WERI-Rb-1 (cell line): Measurements from ENCODE around the gene SLCO1B1.
"Not testable (repeated sequence)": the region's sequence is repeated elsewhere in the genome, so short reads cannot be mapped to it uniquely, and the experiment has no call there.

Experiments
- DNase-seq: peaks from one replicate; pipeline ENCODE4 v3.0.0-alpha.2; 2020
- H3K27ac ChIP-seq: fragments of 250-450 bp; sonication (Bioruptor Pico); 2 replicates; pipeline ENCODE4 v1.5.1; 2020; ENCODE audit warnings: mild to moderate bottlenecking, moderate library complexity
- H3K27me3 ChIP-seq: fragments of 250-450 bp; sonication (Bioruptor Pico); 2 replicates; pipeline ENCODE4 v1.5.1; 2021; ENCODE audit warnings: mild to moderate bottlenecking, low read depth, moderate library complexity; ENCODE audit not compliant: insufficient read depth, severe bottlenecking
- H3K36me3 ChIP-seq: fragments of 250-450 bp; sonication (Bioruptor Pico); 2 replicates; pipeline ENCODE4 v1.5.1; 2020; ENCODE audit warnings: mild to moderate bottlenecking, moderate library complexity
- H3K4me3 ChIP-seq: 2 replicates; pipeline ENCODE4 v1.5.1; 2011; ENCODE audit warnings: low read depth, mild to moderate bottlenecking, control low read depth, low read length
- H3K9me3 ChIP-seq: fragments of 250-450 bp; sonication (Bioruptor Pico); 2 replicates; pipeline ENCODE4 v1.5.1; 2021; ENCODE audit warnings: mild to moderate bottlenecking, moderate library complexity; ENCODE audit not compliant: severe bottlenecking
- TF ChIP-seq, protein P1 (sequence below): IDR thresholded peaks from 2 replicates; pipeline ENCODE4 v1.5.1; 2011; ENCODE audit warnings: low read depth, mild to moderate bottlenecking, control low read depth, inconsistent platforms, low read length

The SLCO1B1 gene

DNA sequence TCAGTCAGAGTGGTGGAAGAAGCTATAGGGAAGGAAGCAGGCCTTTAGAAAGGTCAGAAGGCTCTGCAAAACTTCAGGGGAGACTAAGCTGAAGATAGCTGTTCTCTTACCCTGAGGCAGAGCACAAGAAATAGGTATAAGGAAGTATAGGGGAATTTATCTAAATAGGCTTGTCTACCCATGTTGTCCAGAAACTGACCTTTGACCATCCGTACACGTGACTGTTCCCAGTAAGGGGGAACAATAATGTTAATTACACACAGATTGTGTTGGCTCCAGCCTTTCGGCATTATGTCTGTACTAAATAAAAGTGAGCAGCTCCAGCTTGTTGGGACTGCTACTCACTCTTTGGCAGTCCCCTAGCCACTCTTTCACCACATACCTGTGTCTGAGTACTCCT lies 59.0 kb downstream of the SLCO1B1 start:
- Histone ChIP-seq H3K4me3 (no peak overlapping the region), H3K36me3 (no peaks in the 10 kb centered on the region), H3K9me3 (no peaks in the 10 kb centered on the region), H3K27ac (no peak overlapping the region), H3K27me3 (no peaks in the 10 kb centered on the region)
- DNase-seq = no peak
- TF ChIP-seq, protein P1, sequence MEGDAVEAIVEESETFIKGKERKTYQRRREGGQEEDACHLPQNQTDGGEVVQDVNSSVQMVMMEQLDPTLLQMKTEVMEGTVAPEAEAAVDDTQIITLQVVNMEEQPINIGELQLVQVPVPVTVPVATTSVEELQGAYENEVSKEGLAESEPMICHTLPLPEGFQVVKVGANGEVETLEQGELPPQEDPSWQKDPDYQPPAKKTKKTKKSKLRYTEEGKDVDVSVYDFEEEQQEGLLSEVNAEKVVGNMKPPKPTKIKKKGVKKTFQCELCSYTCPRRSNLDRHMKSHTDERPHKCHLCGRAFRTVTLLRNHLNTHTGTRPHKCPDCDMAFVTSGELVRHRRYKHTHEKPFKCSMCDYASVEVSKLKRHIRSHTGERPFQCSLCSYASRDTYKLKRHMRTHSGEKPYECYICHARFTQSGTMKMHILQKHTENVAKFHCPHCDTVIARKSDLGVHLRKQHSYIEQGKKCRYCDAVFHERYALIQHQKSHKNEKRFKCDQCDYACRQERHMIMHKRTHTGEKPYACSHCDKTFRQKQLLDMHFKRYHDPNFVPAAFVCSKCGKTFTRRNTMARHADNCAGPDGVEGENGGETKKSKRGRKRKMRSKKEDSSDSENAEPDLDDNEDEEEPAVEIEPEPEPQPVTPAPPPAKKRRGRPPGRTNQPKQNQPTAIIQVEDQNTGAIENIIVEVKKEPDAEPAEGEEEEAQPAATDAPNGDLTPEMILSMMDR = no peak

DNA sequence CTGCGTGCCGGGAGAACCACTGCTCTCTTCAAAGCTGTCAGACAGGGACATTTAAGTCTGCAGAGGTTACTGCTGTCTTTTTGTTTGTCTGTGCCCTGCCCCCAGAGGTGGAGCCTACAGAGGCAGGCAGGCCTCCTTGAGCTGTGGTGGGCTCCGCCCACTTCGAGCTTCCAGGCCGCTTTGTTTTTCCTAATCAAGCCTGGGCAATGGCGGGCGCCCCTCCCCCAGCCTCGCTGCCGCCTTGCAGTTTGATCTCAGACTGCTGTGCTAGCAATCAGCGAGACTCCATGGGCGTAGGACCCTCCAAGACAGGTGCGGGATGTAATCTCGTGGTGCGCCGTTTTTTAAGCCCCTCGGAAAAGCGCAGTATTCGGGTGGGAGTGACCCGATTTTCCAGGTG lies 83.4 kb downstream of the SLCO1B1 start:
- H3K36me3 ChIP-seq, H3K9me3 ChIP-seq, H3K27me3 ChIP-seq, H3K27ac ChIP-seq, H3K4me3 ChIP-seq, DNase-seq: not testable (repeated sequence)

DNA sequence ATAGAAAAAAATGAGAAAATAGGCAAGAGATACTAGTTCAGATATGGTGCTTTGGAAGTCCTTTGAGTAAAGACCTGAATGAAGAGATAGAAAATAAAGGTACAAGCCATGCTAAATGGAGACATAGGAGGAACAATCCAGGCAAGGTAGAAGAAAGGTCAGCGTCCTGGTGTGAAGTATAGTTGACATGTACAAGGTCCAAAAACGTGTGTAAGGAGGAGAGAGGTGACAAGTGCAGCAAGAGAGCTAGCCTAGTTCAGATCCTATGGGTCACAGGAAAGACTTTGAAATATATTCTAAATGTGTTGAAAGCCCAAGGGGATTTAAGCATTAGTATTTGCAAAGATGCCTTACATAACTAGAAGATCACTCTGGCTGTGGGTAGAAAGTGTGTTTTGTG lies 88.2 kb downstream of the SLCO1B1 start:
- no peaks in the 10 kb centered on the region for H3K27me3 ChIP-seq
- H3K36me3 ChIP-seq = no peaks in the 10 kb centered on the region
- no peak overlapping the region for H3K4me3 ChIP-seq
- no peak overlapping the region for H3K27ac ChIP-seq
- H3K9me3 ChIP-seq = no peaks in the 10 kb centered on the region
- DNase-seq = no peak
- TF ChIP-seq, protein P1 = no peak

DNA sequence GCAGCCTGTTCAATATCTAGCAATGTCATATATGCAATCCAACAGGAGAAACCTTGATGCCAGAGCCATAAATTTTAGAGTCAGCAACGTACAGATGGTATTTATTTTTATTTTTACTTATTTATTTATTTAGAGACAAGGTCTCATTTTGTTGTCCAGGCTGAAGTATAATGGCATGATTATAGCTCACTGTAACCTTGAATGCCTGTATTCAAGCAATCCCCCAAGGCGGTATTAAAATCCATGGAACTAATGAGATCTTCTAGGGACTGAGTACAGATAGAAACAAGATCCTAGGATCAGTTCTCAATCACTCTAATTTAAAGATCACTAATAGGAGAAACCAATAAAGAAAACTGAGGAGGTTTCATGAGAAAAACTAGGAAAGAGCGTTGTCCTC lies 89.3 kb downstream of the SLCO1B1 start:
- Histone ChIP-seq H3K4me3 (no peak overlapping the region), H3K27me3 (no peaks in the 10 kb centered on the region), H3K36me3 (no peaks in the 10 kb centered on the region), H3K27ac (no peak overlapping the region), H3K9me3 (no peaks in the 10 kb centered on the region)
- TF ChIP-seq, protein P1 = no peak
- no peak for DNase-seq

DNA sequence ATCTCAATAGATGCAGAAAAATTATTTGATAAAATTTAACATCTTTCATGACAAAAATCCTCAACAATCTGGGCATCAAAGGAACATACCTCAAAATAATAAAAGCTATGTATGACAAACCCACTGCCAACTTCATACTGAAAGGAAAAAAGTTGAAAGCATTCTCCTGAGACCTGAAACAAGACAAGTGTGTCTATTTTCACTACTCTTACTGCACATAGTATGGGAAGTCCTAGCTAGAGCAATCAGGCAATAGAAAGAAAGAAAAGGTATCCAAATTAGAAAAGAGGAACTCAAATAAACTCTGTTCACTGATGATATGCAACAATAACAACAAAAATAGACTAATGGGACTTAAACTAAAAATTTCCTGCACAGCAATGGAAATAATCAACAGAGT lies 90.1 kb downstream of the SLCO1B1 start:
- DNase-seq = no peak

DNA sequence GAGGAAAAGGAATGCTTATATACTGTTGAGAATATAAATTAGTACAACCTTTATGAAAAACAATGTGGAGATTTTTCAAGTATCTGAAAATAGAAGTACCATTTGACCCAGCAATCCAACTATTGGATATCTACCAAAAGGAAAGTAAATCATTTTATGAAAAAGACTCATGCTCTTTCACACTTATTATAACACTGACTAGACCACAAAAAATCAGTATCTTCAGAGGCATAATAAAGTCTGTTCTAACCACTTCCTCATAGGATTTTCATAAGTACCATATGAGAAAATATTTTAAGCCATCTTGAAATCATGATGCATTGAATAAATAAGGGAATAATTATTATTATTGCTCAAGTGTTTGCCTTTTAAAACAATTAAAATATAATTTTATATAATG lies 90.8 kb downstream of the SLCO1B1 start:
- no peaks in the 10 kb centered on the region for H3K27me3 ChIP-seq
- no peaks in the 10 kb centered on the region for H3K9me3 ChIP-seq
- H3K36me3 ChIP-seq = no peaks in the 10 kb centered on the region
- DNase-seq = no peak
- no peak overlapping the region for H3K4me3 ChIP-seq
- H3K27ac ChIP-seq = no peak overlapping the region
- TF ChIP-seq, protein P1 = no peak

More for the DNA sequence above, 90.1 kb downstream of the SLCO1B1 start:
- H3K4me3 ChIP-seq = no peak overlapping the region
- no peak overlapping the region for H3K27ac ChIP-seq
- H3K9me3 ChIP-seq = no peaks in the 10 kb centered on the region
- H3K27me3 ChIP-seq = no peaks in the 10 kb centered on the region
- no peaks in the 10 kb centered on the region for H3K36me3 ChIP-seq
- TF ChIP-seq, protein P1 = no peak
